Stromal cell of bone marrow (primary cell): ENCODE results near the gene PPP1R17.

ENCODE experiments used
- DNase-seq: peaks from one replicate; pipeline ENCODE4 v3.0.0-alpha.2; 2012; ENCODE audit warnings: low read depth

PPP1R17 gene

DNA sequence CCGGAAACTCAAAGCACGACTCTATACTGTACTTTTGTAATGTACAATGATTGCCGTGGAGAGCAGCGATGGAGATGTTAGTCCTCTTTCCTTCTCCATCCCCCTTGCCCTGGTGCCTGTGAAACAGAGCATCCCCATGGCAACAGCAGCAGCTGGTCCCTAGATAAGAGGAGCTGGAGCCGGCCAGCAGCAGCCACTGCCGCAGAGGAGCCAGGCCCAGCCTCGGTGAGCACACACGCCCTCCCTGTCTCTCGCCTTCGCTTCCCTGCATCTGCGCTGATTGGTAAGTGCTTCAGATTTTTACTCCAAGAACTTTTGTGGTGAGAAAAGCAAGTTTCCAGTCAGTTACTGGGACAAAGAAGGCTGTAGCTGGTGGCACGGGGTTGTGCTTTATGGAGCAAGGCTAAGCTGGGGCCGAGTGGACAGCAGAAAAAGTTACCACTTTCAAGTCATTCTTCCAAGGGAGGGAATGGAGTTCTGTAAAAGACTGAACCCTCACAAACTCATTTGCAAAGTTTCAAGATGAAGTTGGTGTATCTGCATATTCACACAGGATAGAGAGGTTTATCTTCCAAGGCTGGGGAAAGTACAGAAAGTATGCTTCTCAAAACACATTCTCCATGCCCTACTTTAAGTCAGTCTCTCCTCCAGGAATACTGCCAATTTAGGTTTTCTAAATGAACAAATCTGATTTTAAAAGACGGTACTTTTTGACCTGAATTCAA is at the start of gene PPP1R17:
TSS of gene PPP1R17 (plus strand) at position 192 of the 725 bp plus-strand sequence. CDS start 5,227 bp downstream, outside the sequence.
- DNase-seq, result no peak

DNA sequence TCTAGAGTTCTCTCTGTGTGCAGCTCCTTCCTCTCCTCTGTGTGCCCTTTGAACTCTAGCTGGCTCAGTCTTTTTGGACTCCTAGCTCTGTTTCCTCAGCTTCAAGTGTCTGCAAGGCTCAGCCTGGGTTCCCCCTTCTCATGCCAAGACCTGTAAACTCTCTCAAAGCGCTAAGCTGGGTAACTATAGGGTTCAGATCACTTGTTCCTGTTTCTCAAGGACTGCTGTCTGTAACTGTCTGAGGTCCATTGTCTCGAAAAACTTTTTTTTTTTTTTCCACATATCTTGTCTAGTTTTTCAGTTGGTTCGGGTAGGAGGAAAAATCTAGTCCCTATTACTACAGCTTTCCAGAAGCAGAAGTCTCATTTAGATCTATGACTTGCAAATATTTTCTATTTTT is 46.6 kb upstream of the PPP1R17 start:
- DNase-seq, result no peak

DNA sequence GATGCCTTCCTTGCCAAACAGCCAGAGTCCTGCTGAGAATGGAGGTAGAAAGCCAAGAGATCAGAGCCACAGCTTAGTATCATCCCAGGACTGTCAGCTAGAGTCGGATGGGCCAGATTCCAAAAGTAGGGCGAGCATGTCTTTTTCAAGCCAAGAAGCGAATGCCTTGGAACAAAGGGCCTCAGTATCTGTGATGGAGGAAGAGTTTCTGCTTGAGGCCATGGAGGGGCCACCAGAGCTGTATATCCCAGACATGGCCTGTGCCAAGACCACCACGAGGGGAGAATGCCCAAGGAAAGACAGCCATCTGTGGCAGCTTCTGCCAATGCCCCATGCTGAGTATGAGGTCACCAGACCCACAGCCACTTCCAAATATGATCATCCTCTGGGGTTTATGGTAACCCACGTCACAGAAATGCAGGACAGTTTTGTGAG is 44.3 kb upstream of the PPP1R17 start:
- DNase-seq, result no peak

DNA sequence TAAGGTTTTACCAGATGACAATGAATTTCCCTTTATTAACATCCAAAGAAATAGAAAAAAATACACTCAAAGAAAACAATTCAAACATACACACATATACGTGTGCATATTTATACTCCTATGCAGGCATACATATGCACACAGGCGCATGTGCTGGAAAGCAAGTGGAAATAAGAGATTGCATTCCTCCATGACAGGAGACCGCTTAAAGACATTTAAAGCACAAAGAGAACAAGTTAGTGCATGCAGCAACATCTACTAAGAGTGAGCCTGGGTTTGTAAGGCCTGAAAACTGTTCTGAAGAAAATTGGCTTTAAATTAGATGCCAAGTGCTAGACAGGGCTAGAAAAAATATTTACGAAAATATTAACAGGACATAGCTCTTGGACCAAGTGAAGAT is 40.1 kb upstream of the PPP1R17 start:
- DNase-seq, result no peak

DNA sequence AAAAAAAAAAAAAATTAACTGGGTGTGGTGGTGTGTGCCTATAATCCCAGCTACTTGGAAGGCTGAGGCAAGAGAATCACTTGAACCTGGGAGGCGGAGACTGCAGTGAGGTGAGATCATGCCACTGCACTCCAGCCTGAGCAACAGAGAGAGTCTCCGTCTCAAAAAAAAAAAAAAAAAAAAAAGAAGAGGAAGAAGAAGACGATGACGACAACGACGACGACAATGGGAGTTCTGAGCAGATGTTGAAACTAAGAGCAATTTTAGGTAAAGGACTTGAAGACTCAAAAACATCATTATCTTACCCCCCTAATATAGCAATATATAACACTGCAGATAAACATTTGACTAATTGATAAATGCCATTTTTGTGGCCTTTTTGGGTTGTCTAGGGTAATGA is 39.5 kb upstream of the PPP1R17 start:
- no peak for DNase-seq

DNA sequence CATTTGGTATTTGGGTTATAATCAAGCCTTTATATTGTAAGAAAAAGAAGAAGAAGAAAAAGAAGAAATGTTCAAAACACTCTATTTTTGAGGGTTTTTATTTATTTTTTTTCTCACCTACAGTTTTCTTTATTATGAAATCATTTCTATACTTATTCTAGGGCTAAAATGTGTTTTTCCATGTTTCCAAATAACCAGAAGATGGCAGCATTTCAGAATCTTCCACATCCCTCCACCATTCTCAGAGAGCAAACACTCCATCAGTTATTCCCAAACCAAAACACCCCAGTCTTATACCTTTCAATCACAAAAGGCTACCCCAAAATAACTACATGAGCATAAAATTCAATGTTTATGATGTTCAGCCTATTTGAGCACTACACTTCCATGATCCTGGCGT is 38.7 kb upstream of the PPP1R17 start:
- peak; percentile 8 for DNase-seq

DNA sequence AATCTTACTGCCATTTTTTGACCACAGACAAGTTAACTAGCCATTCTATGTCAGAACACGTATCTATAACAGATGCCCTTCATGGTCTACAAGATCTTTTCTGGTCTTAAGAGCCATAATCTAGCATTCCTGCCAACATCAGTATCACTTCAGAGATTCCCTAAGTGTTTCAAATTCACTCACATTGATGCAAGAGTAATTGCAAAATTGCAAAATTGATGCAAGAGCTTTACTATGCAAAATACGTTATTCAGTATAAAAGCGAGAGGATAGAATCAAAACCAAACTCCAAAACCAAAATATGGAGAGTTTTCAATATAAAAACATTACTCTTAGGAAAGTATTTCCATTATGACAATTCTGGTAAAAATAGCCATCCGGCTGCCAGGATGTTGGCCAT is 38.1 kb upstream of the PPP1R17 start:
- DNase-seq, result no peak

DNA sequence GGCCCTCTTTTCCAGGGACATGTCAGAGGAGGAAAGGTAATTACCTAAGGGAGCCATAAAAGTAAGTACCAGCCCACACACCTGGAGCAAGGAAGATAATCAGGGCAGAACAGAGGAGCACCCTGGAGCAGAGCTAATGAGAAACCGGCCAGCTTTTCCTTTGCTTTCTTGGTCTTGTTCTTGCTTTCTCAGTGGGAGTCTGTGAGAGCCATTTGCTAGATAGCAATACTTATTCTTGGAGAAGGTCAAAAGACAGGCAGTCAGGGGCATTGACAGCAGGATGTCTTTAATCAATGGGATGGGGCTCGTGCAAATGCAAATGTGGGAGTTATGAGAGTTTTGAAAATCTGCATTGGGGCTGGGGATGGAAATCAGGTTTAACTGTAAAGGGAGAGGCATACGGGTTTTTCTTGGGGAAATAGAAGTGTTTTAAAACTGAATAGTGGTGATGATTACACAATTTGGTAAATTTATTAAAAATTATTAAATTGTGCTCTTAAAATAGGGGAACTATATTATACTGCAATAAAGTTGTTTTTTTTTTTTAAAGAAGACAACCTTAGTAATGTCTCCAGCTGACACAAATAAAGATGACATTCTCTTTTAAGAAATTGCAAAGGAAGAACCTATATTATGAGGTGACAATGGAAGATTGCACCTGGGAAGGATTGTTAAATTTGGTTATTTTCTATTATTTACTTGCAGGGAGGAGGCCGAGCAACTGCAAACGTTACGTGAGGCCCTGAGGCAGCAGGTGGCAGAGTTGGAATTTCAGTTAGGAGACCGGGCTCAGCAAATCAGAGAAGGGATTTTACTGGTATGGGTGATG is 35.6 kb upstream of the PPP1R17 start:
- DNase-seq, result no peak

DNA sequence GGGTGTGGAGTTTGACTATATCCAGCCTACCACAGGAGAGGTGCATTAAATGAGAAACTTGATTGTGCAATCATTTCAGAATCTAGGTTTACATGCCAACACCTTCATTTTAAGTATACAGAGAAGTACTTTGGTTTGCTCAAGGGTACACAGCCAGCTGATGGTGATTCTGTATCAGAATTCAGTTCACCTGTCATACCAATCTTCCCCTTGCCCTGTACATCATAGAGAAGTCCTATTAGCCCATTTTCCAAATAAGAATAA is 35.0 kb upstream of the PPP1R17 start:
- no peak for DNase-seq

DNA sequence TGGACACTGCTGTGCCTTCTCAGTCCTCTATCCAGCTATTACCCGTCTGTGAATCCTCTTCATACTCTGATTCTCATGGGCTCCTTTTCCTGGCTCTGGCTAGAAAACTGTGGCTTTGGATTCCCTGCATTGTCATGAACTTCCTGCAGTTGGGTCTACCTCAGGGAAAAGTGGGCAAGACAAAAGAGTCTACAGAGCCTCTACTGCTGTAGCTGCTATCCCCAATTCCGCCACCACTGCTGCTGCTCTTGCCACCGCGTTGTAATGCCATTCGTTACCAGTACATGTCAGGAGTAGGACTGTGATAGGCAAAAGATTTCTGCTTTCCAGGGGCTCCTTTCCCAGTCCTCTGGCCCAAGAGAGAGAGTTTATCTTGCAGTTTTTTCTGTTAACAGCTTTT is 23.9 kb upstream of the PPP1R17 start:
- DNase-seq, result no peak

DNA sequence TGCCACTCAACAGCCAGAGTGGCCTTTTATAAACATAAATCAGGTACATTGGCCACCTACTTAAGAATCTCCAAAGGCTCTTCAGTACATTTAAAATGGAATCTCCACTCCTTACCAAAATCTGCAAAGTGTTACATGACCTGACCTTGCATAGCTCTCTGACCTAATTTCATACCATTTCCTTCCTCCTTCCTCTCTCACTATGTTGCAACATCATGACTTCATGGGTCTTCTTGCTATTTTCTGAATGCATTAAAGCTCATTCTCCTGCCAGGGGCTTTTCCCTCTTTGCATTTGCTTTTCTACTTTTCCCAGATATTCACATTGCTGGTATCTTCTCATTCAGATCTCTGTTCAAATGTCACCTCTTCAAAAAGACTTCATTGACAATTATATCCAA is 22.1 kb upstream of the PPP1R17 start:
- DNase-seq, result no peak

DNA sequence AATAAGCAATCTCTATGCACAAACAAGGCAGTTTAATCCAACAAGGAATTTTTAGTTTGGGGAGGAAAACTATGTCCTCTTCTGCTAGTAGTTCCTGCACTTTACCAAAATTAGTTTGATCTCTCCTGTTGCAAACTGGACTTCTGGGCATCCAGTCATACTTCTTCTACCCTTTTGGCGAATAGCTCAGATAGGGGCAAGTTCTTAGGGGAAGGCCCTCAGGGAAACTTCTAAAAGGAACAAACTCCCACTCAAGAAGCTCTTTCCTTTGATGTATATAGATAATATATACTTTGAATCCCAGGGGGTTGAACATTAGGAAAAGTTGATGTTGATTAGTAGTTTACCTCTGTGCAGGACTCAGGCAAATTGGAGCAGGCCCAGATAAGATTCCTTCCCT is 21.5 kb upstream of the PPP1R17 start:
- DNase-seq, result no peak

DNA sequence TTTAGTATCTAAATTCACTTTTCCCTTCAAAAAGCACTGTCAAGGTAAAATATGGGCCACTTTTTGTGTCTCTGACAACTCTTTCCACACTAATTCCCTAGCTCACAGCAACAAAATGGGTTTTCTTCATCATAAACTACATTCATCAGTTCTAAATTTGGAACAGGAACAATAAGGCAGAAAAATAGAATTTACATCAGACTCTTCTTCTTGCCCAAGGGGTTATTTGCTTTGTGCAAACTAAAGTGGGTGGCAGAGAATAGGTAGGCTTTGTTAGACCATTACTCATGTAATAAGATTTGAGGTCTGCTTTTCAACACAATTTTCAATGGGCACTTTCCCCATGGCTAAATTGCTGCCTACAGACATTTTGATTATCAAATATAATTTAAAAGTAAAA is 17.6 kb upstream of the PPP1R17 start:
- no peak for DNase-seq

DNA sequence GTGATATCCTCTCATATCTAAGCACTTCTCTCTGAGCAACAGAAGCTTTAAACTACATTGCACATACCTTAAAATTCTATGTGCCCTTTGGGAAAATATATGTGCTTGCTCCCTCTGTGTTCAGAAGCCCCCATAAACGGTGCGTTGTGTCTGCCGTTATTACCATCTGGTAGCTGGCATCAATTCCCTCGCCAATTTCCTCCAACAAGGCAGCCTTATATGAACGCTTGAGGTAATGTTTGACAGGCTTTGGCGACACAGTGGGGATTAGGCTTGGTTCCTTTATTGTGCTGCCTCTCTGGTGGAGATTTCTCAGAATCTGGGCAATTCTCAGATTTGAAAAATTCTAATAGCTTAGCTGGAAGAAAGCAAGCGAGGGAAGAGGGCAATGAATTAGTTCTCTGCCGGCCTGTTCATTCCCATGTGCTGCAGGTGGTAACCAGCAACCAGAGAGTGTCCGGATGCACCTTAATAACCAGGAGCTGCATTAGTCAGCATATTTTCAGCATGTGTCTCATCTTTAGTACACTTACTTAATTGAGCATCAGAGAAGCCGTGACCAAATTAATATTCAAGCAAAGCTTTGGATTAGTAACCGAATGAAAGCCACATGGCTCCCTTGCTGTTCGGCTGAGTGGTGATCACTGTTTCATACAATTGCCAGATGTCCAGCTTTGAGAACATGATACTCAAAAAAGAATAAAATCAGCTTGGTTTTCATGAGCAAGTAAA is 7.3 kb upstream of the PPP1R17 start:
- DNase-seq, result no peak

DNA sequence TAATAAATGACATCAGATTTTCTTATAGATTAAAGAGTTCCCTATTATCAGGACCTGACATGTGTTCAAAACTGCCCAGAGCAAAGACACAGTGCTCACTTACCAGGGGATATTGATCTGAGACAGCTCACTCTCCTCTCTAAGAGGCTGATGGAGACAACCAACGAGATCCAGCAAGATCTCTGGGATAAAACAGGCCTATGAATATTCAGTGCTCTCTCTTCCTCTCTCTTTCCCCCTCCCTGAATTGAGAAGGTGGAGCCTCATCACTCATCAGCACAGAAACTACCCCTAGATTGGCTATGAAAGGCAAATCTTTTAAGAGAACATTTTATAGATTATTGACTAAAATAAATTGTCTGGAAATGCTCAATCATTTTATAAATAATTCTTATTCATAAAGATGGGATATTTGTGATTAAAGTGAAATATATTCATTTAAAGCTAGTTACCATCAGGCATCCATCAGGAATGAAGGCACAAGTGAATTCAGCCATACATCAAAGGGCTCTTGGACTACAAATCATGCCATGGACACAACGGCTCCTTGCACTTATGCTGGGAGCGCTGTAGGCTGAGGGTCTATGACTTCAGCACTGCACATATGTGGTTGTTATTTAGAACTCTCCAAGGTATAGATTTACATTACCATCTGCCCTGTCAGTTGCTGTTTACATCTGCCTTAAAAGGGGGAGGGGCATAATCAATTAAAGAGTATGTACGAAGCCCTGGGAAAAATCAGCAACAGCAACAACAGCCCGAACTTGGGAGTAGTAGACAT is 3.4 kb upstream of the PPP1R17 start:
- no peak for DNase-seq

DNA sequence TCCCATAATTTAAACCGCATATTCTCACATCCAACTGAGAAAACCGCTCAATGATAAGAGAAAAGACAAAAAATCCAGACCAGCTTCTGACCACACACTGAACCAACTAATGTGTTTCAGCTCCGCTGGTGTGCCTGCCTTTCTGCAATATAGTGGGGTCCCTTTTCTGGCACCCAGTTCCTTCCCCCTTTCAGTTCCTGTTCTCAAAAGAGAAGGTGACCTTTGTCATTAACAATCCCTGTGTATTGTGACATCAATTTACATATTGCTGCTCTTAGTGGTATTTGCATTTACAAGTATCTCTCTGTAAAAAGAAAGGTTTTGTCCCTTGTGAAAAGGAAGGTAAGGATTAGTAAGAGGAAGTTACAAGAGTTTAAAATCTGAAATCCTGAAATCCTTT is 1.4 kb downstream of the PPP1R17 start:
- no peak for DNase-seq

DNA sequence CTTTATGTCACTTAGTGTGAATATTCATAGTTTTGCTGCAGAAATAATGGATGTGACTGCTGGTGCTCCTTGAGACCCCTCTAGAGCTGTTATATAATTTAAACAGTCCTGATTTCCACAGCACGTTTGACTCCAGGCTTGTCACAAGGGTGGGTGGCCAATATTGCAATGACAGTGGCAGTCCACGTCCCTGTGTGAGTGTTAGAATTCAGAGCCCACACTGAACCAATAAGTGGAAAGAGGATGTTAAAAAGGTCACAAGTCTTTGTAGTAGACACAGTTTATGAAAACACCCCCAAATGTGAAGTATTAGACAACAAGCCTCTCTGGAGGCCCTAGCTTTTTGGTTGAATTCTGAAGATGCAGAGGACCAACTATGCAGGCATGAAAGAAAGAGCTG is 2.0 kb downstream of the PPP1R17 start:
- DNase-seq, result no peak

DNA sequence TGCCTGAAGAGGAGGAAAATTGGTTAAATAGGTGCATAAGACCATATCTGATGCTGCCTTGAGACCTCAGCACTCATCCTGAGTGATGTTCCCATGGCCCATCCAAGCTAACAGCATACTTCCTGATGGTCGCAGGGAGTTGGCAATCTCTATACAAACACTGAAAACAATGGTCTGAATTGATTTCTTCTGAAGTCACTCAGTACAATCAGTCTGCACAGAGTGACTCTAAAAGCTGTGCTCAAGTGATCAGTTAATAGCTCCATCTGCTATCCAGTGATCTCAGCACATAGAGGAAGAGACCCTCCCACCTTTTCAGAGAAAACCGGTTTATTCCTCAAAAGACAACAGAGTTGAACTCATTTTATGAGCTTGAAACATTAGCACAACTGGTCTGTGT is 3.9 kb downstream of the PPP1R17 start:
- no peak for DNase-seq

DNA sequence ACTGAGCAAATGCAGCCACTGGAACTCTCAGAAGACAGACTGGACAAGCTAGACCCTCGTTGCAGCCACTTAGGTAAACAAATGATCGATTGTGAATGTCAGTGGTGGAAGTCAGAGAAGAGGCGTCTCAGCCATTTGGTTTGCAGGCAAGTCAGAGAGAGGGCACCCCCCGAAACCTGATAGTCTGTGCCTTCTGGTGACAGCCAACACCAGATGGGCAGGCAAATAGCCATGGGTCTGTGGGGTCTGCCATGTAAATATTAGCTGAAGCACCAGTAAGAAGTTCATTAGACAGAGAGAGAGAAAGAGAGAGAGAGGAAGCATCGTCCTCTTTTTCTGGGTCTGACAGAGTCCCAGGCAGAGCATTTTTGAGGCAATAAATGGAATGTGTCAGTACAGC is 5.4 kb downstream of the PPP1R17 start:
- no peak for DNase-seq

DNA sequence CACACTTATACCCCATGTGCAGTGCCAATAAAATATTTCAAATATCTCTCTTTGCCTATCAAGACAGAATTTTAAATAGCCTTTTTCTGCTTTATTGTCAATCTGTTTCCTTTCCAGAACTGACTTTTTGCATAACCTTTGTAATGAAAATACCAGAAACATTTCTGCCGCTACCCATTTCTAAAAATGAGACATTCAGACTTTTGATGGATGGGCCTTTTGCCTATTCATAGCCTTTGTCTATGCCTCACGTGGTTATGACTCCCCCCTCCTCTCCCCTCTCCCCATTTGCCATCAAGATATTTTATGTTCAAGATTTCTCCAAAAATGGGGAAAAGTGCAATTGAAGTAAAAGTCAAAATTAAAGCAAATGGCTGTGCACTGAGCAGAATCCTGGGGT is 5.9 kb downstream of the PPP1R17 start:
- DNase-seq, result no peak

DNA sequence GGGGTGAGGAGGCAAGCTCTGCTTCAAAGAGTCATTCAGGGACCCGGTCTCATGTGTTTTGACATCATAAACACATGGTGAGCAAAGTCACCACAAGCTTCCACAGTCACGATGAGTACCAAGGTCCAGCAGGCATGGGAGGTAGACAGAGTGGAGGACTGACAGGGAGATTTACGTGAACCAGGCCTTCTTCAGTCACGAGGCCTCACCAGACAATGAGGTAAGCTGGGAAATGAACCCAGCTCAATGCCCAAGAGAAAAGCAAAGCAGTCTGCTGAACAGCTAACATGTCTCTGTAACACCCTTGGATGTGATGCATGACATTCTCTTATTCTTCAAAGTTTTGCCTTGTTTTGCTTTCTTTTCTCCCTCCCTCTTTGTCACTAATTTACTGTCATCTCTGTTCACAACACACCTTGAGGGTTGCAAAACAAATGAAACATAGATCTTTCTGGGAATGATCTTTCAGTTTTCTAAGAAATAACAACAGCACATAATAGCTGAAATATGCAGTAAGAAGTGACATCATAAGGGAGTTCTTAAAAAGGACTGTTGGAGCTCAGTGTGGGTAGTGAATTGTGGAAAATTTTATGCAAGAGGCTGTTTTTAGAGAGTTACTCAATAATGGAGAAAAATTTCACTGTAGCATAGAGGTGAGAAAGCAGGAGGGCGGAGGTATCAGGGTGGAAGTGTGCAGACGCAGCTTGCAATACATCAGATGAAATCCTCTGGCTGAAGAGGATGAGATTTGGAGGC is 9.0 kb downstream of the PPP1R17 start:
- DNase-seq, result peak; percentile 11

DNA sequence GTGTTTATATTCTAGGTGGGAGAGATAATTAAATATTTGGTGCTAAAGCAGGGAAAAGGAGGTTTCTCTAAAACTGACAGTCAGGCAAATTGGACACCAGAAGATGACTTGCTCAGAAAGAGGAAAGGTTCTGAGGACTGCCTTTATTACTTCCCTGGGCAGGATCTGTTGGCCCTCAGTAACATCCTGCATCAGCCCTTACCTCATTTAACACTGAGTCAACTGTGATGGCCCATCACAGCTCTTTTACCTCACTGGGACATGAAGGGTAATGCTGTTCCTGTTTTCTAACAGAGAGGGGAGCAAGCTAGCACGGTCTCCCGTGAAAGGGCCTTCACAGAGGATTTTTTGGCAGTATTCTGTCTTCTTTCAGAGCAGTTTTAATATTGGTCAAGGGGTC is 12.0 kb downstream of the PPP1R17 start:
- DNase-seq, result no peak
